ENCODE data around the gene SESTD1.

Gene SESTD1

GRCh38 chr2:179264368-179265081 is at the start of gene SESTD1:
TSS of gene SESTD1 (minus strand) at chr2:179264832. CDS start at chr2:179191841, 72,991 bp downstream.
- DNase-seq: no peak

GRCh38 chr2:179313057-179313456 is 48.4 kb upstream of the SESTD1 start:
- DNase-seq: no peak

- DNase-seq: no peak
Observed at GRCh38 chr2:179311101-179311500, 46.5 kb upstream of the SESTD1 start.

- no peak for DNase-seq
Observed at GRCh38 chr2:179307616-179308371, 43.2 kb upstream of the SESTD1 start.

GRCh38 chr2:179305125-179305524 is 40.5 kb upstream of the SESTD1 start:
- no peak for DNase-seq

- no peak for DNase-seq
Observed at GRCh38 chr2:179304424-179304823, 39.8 kb upstream of the SESTD1 start.

GRCh38 chr2:179302764-179303571 is 38.3 kb upstream of the SESTD1 start:
- no peak for DNase-seq

- no peak for DNase-seq
Observed at GRCh38 chr2:179302149-179302548, 37.5 kb upstream of the SESTD1 start.

- DNase-seq: no peak
Observed at GRCh38 chr2:179298666-179299065, 34.0 kb upstream of the SESTD1 start.

GRCh38 chr2:179297927-179298326 is 33.3 kb upstream of the SESTD1 start:
- no peak for DNase-seq

- DNase-seq: no peak
Observed at GRCh38 chr2:179290329-179290728, 25.7 kb upstream of the SESTD1 start.

GRCh38 chr2:179285060-179285459 is 20.4 kb upstream of the SESTD1 start:
- no peak for DNase-seq

- no peak for DNase-seq
Observed at GRCh38 chr2:179277429-179278196, 13.0 kb upstream of the SESTD1 start.

- no peak for DNase-seq
Observed at GRCh38 chr2:179275253-179276012, 10.8 kb upstream of the SESTD1 start.

GRCh38 chr2:179274749-179275148 is 10.1 kb upstream of the SESTD1 start:
- DNase-seq: no peak

GRCh38 chr2:179273461-179273962 is 8.9 kb upstream of the SESTD1 start:
- no peak for DNase-seq

- DNase-seq: no peak
Observed at GRCh38 chr2:179272406-179273192, 8.0 kb upstream of the SESTD1 start.

GRCh38 chr2:179270689-179271088 is 6.1 kb upstream of the SESTD1 start:
- DNase-seq: no peak

GRCh38 chr2:179268277-179268925 is 3.8 kb upstream of the SESTD1 start:
- DNase-seq: no peak

- DNase-seq: no peak
Observed at GRCh38 chr2:179266271-179266670, 1.6 kb upstream of the SESTD1 start.
